PC-9 (cell line): ENCODE measurements around the gene HBS1L. TPM values are rescaled to one million over a fixed set of nuclear protein-coding genes. Genes with fewer than 3 reads are reported as not detected.

Source experiments
- BruUV-seq: library from RNA; stranded (reverse); fragments of 400-500 nt; replicated peaks from 2 replicates; lab custom pipeline; 2021; lab: Mats Ljungman, UMichigan
- CTCF ChIA-PET: fragments of 300-600 bp; sonication (Branson Sonifier 250); formaldehyde crosslinking; loops from one replicate; lab custom pipeline; 2022; ENCODE audit warnings: antibody characterized with exemption; lab: Charles Lee
- POLR2A ChIA-PET: fragments of 300-600 bp; sonication (Branson Sonifier 250); formaldehyde crosslinking; loops from one replicate; lab custom pipeline; 2022; ENCODE audit warnings: antibody characterized with exemption; ENCODE audit not compliant: unreplicated experiment; lab: Charles Lee
- DNase-seq, 2 experiments: peaks; one replicate each; pipeline versions ENCODE4 v3.0.0 to v3.0.0-alpha.2; 2015 to 2022; ENCODE audit warnings: mixed read lengths in 1 of 2
- H2AFZ ChIP-seq: fragments of 200-600 bp; sonication (generic); 2 replicates; pipeline ENCODE4 v1.8.1; 2017; ENCODE audit warnings: antibody characterized with exemption
- H3F3A ChIP-seq: fragments of 200-600 bp; sonication (generic); 2 replicates; pipeline ENCODE4 v1.8.1; 2017; ENCODE audit warnings: antibody characterized with exemption, mild to moderate bottlenecking, low read depth; ENCODE audit not compliant: insufficient read depth
- H3K27ac ChIP-seq: fragments of 200-600 bp; sonication (generic); 2 replicates; pipeline ENCODE4 v1.6.1; 2016; ENCODE audit warnings: mixed run types
- H3K27me3 ChIP-seq: fragments of 200-600 bp; sonication (generic); 2 replicates; pipeline ENCODE4 v1.6.1; 2016; ENCODE audit warnings: low read depth, mixed run types; ENCODE audit not compliant: insufficient read depth
- H3K36me3 ChIP-seq: fragments of 200-600 bp; sonication (generic); 2 replicates; pipeline ENCODE4 v1.6.1; 2016; ENCODE audit warnings: low read depth, mixed run types
- H3K4me1 ChIP-seq: fragments of 200-600 bp; sonication (generic); replicated peaks from 2 replicates; pipeline ENCODE4 v1.6.1; 2016; ENCODE audit warnings: mixed run types; ENCODE audit not compliant: insufficient read depth
- H3K4me2 ChIP-seq: fragments of 200-600 bp; sonication (generic); 2 replicates; pipeline ENCODE4 v1.6.1; 2017; ENCODE audit warnings: mixed run types
- H3K4me3 ChIP-seq: fragments of 200-600 bp; sonication (generic); 2 replicates; pipeline ENCODE4 v1.6.1; 2016; ENCODE audit warnings: mixed run types
- H3K79me2 ChIP-seq: fragments of 200-600 bp; sonication (generic); 2 replicates; pipeline ENCODE4 v1.6.1; 2017; ENCODE audit warnings: low read depth, mixed run types
- H3K9me2 ChIP-seq: fragments of 200-600 bp; sonication (generic); 2 replicates; pipeline ENCODE4 v1.8.1; 2017; ENCODE audit warnings: mild to moderate bottlenecking; ENCODE audit not compliant: insufficient read depth
- H3K9me3 ChIP-seq: fragments of 200-600 bp; sonication (generic); 2 replicates; pipeline ENCODE4 v1.8.1; 2016; ENCODE audit warnings: low read depth; ENCODE audit not compliant: insufficient read depth
- H4K20me1 ChIP-seq: fragments of 200-600 bp; sonication (generic); 2 replicates; pipeline ENCODE4 v1.8.1; 2017; ENCODE audit not compliant: insufficient read depth
- CTCF ChIP-seq: fragments of 200-600 bp; sonication (generic); conservative IDR thresholded peaks from 2 replicates; pipeline ENCODE4 v1.6.1; 2017; ENCODE audit warnings: mixed run types, antibody characterized with exemption, mild to moderate bottlenecking, moderate library complexity
- EZH2 ChIP-seq: fragments of 200-600 bp; sonication (generic); IDR thresholded peaks from 2 replicates; pipeline ENCODE4 v1.8.0; 2017; ENCODE audit warnings: antibody characterized with exemption, low read depth
- intact Hi-C: fragments of 100-400 bp; cut with micrococcal nuclease; formaldehyde crosslinking; loops from one replicate; pipeline ENCODE4 v1.10.0; 2022; ENCODE audit not compliant: unreplicated experiment
- total RNA-seq: library from RNA; stranded (reverse); gene quantifications from 2 replicates; pipeline ENCODE4 v1.2.3, GENCODE V29; 2021

HBS1L gene
- total RNA-seq, 1 experiment from 2014 or later = 84.4 TPM

DNA sequence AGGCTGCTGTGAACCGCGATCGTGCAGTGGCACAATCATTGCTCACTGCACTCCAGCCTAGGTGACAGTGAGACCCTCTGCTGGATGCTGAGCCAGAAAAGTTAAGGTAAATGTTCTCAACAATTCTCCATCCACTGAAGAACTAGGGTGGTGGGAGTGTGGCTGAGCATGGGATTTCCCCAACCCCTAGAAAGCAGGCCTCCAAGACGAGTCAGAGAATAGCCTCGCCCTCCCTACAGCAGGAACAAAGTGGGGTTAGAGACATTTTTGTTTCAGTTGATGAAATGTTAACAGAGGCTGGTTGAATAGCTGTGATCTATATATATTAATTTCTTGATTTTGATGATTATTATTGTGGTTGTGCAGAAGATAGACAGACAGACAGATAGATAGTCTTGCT lies 98.6 kb downstream of the HBS1L start:
- Histone ChIP-seq H3K36me3 (no peaks in the 10 kb centered on the region), H3K4me3 (no peak overlapping the region), H3F3A (no peaks in the 10 kb centered on the region), H3K27ac (no peak overlapping the region), H3K27me3 (no peaks in the 10 kb centered on the region), H3K4me2 (no peak overlapping the region), H3K9me2 (no peaks in the 10 kb centered on the region), H3K79me2 (no peaks in the 10 kb centered on the region), H3K9me3 (no peaks in the 10 kb centered on the region), H4K20me1 (no peaks in the 10 kb centered on the region), H3K4me1 (no peaks in the 10 kb centered on the region; the same call in 1 of the 2 replicates), H2AFZ (no peak overlapping the region)
- TF ChIP-seq CTCF = no peak
- no peak for TF ChIP-seq EZH2
- POLR2A ChIA-PET = no interaction called here
- CTCF ChIA-PET = no interaction called here
- no TSS peak for BruUV-seq
- intact Hi-C loops = no loop called here
- DNase-seq = no peak

DNA sequence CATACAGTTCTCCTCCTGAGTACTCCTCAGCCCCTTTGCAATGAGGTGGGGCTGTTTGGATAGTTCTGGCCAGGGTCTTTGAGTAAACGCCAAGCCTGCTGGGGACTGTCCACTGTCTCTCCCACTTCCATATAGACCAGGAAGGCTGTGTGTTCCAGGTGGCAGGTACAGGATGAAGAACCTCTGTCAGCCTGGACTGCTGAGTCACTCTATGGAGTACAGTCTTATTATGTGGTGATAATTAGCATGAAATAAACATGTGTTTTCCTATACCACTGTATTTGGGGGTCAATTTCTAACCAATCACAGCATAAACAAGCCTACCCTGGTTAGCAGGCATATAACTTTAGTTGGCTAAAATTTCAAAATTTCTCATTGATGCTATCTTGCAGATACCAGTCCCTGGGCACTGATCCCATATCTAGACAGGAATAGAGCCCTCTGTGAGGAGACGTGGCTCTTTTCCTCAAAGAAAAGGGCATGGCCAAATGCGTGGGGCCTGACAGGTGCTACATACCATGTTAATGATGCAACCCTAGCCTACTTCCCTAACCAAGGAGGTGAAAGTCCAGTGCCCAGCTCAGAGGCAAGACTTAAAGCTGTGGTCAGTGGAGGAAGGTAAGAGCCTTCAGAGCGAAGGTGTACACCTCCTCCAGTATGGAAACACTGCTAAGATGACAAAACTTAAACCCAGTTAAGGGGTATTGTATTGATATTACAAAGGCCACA lies 100.2 kb downstream of the HBS1L start:
- no peak for TF ChIP-seq EZH2
- TF ChIP-seq CTCF = no peak
- H3K79me2 ChIP-seq = no peaks in the 10 kb centered on the region

DNA sequence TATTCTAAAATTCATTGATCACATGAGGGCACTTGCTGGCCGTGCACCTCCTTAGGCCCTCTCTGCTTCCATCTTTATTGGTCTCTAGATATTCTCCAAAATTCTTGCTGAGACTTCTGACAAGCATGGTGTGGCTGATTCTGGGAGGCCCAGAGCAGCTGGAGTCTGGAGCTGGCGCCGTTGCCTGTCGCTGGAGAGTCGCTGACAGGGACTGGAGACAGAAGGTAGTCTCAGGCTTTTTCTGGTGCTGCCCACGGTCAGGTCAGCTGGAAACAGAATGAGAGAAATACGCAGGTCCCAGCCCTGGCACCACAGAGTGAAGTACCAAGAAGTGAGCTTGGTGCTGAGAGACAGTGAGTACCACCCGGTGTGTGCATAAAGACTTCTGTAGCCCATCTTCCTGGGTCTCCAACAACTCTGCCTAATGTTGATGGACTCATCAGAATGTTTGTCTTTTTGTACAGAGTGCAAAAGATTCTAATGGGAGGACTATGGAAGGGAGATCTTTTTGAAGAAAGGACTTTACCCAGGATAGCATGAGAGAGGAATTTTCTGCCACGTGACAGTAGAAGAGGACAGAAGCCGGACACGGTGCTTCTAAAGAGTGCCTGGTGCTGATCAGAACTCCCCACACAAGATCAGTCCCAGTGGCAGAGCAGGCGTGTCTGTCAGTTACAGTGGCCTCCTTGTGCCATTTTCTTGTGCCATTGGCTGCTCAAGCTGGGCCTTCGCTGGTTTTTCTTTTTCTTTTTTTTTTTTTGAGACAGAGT lies 102.9 kb downstream of the HBS1L start:
- no peak overlapping the region for H3K4me2 ChIP-seq
- no peak overlapping the region for H2AFZ ChIP-seq
- no peaks in the 10 kb centered on the region for H3K27me3 ChIP-seq
- no peaks in the 10 kb centered on the region for H4K20me1 ChIP-seq
- H3K79me2 ChIP-seq = no peaks in the 10 kb centered on the region
- no peak overlapping the region for H3K27ac ChIP-seq
- H3K4me1 ChIP-seq = no peaks in the 10 kb centered on the region; the same call in 1 of the 2 replicates
- ChIA-PET CTCF (no interaction called here), POLR2A (no interaction called here)
- no peak overlapping the region for H3K4me3 ChIP-seq
- H3K36me3 ChIP-seq = no peaks in the 10 kb centered on the region
- intact Hi-C loops = no loop called here
- no peaks in the 10 kb centered on the region for H3K9me3 ChIP-seq
- H3K9me2 ChIP-seq = no peaks in the 10 kb centered on the region
- DNase-seq = no peak
- TF ChIP-seq EZH2 (no peak), CTCF (no peak)
- H3F3A ChIP-seq = no peaks in the 10 kb centered on the region
- BruUV-seq = no TSS peak

More for the DNA sequence above, 100.2 kb downstream of the HBS1L start:
- CTCF ChIA-PET = no interaction called here
- Histone ChIP-seq H4K20me1 (no peaks in the 10 kb centered on the region), H3K36me3 (no peaks in the 10 kb centered on the region), H3K4me1 (no peaks in the 10 kb centered on the region; the same call in 1 of the 2 replicates), H3K9me3 (no peaks in the 10 kb centered on the region), H3K4me3 (no peak overlapping the region), H3K9me2 (no peaks in the 10 kb centered on the region), H3F3A (no peaks in the 10 kb centered on the region), H3K4me2 (no peak overlapping the region), H3K27me3 (no peaks in the 10 kb centered on the region), H3K27ac (no peak overlapping the region), H2AFZ (no peak overlapping the region)
- intact Hi-C loops = no loop called here
- DNase-seq = no peak
- POLR2A ChIA-PET = no interaction called here
- no TSS peak for BruUV-seq
